GM18526 (cell line): ENCODE data around the gene PTRHD1.

Source experiments
- POLR2A ChIP-seq: IDR thresholded peaks from 3 replicates; pipeline ENCODE4 v1.6.1; 2011; ENCODE audit not compliant: insufficient read length; ENCODE audit errors: extremely low read depth

The PTRHD1 gene

DNA sequence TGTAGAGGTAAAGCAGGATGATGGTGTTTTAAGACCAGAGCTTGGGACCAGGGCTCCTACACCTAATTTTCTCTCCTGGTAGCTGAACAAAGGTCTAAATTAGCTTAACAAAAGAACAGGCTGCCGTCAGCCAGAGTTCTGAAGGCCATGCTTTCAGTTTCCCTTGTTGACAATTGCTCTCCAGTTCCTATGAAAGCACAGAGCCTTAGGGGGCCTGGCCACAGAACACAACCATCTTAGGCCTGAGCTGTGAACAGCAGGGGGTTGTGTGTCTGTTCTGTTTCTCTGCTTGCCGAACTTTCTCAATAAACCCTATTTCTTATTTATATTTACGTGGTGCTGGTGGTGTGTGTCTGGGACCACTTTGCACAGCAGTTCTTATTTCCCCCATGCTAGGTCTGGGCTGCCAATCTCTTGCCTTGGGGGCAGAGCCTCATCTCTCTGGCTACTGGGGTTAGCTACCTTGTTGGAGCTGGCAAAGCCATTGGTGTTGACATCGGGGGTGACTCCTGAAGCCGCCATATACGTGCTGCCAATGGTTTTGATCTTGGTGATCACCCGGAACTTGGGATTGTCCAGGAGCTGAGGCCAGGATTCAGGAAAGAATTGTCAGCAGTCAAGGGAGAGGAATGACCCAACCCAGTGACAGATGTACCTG, 29.0 kb upstream of the PTRHD1 start:
- TF ChIP-seq POLR2A = no peak

DNA sequence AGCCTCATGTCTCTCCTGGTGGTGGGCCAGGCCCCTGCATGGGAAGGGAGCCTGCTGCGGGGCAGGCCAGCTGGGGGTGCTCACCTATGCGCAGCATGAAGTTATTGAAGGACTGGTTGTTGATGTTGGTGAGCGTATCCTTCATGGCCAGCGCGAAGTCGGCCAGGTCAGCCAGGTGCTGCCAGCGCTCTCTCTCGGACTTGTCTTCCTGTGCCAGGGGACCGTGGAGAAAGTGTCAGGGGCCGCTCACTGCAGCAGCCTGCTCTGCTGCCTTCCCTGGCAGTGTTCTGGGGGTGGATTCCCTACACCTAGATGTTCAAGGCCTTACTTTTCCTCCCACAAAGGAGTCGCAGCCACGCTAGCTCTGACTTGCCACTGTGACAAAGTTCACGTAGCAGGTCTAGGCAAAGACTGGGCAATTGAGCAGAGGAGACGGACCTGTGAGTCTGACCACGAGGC, 28.3 kb upstream of the PTRHD1 start:
- TF ChIP-seq POLR2A = no peak

DNA sequence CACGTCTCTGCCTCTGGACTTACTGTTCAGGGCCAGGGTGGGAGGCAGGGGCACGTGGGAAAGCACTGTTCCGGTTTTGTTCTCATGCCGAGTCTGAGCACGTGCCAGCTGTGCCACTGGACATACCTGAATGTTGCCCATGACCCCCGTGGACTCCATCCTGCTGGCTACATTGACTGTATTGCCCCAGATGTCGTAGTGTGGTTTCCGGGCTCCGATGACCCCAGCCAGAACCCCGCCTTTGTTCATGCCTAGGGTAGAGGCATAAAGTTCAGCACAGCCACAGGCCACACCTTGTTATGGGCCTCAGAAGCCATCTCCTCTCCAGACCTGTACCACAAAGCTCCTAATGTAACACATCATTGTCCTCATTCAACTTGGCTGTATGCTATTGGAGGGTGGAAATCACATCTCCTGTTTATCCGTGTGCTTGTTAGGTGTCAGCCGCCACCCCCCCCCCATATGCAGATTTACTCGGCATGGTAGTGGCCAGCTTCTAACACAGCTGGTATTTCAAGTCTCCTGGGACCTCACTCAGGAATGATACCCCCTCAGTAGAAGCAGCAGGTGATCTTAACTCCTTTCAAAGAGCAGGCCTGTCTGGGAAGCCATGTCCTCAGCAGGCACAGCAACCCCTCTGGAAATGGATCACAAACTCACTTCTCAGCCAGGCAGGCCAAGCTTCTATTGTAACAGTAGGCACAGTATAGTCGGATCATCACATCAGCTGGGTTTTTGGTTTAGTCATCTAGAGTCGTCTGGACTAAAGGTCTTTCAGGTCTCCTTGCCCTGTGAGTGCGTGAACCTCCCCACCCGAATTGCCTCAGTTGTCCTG, 27.6 kb upstream of the PTRHD1 start:
- no peak for TF ChIP-seq POLR2A

DNA sequence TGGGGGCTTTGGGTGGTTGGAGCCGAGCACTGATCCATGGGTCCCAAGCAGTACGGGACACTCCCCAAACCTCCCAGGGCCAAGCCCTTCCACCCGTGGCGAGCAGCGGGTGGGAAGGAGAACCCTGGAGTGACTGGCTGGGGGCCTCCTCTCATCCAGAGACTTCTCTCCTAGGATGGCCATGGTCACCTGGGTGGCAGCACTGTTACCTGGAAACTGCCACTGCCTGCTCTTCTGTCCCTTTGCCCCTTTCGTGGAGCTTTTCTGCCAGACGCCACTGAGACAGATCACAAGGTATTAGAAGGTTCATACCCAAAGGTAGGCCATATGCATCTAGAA, 27.0 kb upstream of the PTRHD1 start:
- no peak for TF ChIP-seq POLR2A

DNA sequence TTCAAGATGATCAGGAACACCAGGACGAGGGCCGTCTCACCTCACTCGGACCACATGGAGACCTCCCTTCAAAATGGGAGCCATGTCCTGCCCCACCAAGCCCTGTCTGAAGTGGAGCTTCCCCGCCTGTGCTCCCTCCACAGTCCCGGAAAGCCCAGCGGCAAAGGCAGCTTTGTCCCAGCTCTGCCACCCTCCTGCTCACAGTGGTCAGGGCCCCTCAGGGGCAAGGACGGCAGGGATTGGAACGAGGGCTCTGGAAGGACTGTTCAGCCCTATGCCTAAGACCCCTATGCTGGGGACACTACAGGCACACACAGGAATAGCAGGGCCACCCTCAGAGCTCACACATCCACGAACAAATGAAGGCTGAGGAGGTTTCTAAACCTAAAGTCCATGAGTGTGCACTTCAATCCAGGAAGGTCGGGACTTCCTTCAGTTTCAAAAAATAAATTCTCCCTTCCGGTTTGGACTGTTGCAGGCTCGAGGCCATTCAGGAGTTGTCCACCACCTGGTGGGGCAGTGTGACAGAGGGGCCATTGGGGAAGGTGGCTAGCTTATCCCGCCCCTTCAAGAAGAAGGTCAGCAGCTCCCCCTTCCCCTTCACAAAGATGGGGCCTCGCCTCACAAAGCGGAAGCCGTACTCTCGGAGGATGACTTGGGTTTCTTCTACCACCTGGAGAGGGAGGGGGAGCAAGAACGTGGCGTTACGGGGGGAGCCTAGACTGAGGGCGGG, 26.4 kb upstream of the PTRHD1 start:
- TF ChIP-seq POLR2A = no peak

DNA sequence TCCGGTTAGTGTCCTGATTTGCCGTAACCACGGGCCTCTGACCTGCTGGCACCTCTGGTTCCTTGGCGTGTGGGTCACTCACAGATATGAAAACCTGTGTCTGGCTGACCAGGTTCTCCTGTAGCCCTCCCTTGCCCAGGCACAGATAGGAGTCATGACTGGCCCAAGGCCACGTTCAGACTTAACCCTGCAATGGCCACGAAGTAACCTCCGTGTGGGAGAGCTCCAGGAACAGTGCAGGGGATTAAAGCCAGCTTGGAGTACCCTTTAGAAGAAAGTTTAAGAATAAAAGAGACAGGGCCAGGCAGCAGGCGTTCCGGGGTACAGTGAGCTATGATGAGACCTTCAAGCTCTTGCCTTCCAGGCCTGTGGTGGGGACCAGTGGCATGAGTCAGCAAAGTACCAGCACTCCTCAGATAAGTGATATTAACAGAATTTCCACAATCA, 25.6 kb upstream of the PTRHD1 start:
- no peak for TF ChIP-seq POLR2A

DNA sequence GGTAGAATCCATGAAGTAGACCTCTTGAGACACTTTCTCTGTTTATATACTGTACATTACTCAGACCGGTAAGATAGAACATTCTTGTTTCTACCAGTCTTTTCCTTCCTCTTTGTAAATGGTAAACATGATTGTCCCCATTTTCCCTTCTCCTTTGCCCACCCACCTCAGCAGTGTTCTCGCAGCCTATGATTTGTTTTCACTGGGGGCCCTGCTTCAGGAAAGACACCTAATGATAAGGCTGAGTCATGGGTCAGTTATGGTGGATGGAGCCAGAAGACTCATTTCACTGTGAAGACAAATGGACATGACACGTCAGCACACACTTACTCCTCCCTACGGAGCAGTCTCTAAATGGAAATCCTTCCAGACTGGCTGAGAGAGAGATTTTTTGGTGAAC, 23.7 kb upstream of the PTRHD1 start:
- TF ChIP-seq POLR2A = no peak

DNA sequence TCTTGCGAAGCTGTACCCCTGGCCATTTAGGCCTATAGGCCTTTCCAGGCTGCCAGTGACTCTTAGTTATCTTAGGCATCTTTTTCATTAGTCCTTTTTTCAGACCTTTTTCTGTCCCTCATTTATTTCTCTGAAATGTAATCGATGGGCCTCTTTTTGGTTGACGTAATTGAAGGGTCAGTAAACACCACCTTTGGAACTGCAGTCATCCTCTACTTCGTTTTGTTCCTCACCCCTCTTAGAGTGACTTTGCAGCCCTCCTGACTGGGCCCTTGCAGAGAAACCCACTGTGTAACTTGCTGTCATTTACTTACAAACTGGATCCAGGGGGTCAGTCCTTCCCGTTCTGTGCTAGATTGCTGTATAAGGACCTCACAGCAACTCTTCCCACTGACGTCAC, 23.2 kb upstream of the PTRHD1 start:
- TF ChIP-seq POLR2A = no peak

DNA sequence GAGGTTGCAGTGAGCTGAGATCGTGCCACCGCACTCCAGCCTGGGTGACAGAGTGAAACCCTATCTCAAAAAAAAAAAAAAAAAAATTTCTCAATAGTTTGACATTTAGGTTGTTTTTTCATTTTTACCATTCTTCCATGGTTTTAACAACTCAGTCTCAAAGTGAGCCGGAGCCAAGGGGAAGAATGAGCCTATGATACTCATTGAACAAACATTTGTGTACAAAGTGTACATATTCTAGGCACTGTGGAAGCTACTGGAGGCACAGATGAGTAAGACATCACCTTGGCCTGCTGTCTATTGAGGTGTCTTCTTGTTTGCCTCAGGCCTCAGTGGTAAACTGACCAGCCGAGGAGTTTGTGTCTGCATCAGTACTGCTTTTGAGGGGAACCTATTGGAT, 22.0 kb upstream of the PTRHD1 start:
- no peak for TF ChIP-seq POLR2A

DNA sequence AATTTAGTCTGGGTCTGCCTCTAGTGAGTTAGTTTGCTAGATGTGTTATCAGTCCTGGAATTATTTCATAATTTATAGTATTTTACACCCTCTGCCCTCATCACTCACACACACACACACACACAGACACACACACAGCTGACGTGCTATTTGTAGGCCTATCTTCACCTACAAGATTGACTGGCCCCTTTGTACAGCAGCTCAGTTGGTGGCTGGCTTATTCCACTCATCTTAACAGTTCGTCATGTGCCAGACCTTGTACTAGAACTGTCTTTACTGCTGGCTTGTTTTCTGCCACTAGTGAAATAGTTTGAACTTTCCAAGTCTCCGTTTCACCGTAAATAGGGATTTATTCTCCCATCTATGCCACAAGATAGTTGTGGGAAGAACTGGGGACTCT, 21.3 kb upstream of the PTRHD1 start:
- TF ChIP-seq POLR2A = no peak

DNA sequence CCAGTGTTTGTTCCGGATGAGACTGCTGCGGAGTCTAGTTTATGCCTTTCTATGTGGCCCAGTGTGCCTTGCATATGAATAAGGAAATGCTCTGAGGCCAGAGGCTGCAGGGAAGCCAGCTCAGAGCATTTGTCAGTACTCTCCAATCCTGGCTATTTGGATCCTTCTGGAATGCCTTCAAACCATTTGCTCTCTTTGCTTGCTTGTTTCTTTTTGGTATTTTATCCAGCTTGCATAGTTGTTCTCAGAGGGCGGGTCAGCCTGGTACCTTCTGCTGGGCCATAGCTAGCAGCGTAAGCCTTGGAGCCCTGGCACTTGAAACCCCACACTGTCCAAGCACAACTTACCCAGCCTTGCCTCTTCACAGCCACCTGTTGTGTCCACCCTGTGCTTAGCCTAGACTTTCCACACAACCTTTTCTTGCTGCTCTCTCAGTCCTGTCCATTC, 20.5 kb upstream of the PTRHD1 start:
- no peak for TF ChIP-seq POLR2A

DNA sequence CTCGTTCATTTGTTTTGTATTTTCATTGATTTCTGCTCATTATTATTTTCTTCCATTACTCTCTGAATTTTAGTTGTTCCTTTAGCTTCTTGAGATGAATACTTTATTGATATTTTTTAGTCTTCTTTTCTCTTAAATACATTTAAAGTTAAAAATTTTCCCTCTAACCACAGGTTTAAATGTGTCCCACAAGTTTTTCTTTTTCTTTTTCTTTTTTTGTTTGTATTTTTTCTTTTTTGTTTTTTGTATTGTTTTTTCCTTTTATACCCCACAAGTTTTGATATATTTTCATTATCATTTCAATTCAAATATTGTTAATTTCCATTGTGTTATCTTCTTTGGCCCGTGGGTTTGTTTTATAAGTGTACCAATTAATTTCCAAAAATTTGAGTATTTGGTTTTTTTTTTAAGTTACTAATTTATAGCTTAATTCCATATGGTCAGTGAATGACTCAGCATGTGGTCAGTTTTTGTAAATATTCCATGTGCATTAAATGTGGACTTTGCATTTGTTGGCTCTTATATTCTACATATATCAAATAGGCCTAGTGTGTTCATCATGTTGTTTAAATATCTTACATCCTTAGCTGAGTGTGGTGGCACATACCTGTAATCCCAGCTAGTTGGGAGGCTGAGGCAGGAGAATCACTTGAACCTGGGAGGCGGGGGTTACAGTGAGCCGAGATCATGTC, 16.3 kb upstream of the PTRHD1 start:
- TF ChIP-seq POLR2A = no peak

DNA sequence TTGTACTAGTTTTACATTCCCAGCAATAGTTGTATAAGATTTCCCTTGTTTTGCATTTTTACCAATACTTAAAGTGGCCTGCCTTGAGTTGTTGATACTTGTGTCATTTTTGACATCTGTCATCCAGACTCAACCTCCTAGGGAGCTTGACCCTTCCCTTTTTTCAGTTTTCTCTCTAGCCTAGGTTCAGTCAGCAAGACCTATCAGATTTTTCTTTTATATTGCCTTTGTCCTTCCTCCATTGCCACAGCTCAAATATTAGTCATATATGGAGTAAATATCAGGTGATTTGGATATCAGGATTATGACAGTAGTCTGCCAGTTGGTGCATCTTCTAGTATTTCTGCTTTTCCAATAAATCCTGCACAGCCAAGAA, 13.5 kb upstream of the PTRHD1 start:
- no peak for TF ChIP-seq POLR2A

DNA sequence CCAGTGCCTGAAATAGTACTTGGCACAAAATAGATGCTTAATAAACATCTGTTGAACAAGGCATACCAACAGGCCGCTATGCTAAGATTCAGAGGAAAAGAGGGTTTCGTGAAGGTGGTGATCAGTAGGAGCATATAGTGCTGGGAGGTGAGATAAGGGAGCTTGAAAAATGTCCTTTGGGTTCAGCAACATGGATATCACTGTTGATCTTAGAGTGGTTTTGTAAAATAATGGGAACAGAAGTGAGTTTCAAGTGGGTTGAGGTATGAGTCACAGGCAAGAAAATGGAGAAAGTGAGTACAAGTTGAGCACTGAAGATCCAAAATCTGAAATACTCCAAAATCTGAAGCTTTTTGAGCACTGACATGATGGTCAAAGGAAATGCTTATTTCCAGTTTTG, 4.5 kb upstream of the PTRHD1 start:
- no peak for TF ChIP-seq POLR2A

DNA sequence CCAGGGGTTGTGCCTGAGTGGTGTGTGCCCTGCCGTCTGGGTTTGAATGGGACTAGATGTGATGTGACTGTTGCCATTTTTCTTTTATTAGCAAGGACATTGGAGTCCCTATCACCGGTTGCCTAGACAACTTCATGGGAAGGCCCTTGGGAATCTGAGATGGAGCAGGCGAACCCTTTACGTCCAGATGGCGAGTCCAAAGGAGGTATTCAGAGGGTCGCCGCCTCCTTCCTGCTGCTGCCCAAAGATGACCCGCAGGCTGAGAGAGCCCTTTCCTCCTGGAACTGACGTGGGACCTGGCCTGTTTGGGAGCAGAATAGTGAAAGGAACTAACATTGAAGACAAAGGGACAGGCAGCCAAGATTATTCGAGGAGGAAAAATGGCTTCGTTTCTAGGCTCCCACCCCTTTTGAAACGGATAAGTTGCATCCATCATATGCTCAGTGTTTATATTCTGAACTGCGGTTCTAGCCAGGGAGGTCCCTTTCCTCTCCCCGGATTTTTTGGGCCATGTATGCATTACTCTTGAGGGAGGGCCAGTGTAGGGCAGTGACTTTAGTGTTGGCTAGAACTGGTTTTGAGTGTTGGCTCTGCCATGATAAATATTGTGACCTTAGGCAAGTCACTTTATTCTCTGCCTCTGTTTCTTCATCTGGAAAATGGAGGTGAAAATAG, 707 bp upstream of the PTRHD1 start:
- no peak for TF ChIP-seq POLR2A
